Pancreas (tissue), 10 donors: ENCODE measurements around the gene OR10W1. TPM values are rescaled to one million over a fixed set of nuclear protein-coding genes. Genes with fewer than 3 reads are reported as not detected.
A peak's percentile ranks its signal among the peaks of the same experiment; 100 is the strongest.

Experiments
- ATAC-seq, 4 donors: fragments of 200-7000 bp; cut with Tn5 transposase; one replicate each; pipeline versions ENCODE4 v1.8.0 to v1.9.1; 2020; ENCODE audit warnings: mild to moderate bottlenecking in 4 of 4, moderate library complexity in 4 of 4
- DNase-seq, 6 donors: peaks; one replicate each; pipeline ENCODE4 v3.0.0-alpha.2; 2020
- FAIRE-seq: peaks from 2 replicates; lab custom pipeline; 2012; peaks lifted over from hg19 to GRCh38; lab: Jason Lieb, UNC
- H3K27ac ChIP-seq, 4 donors: fragments of 200-600 bp; sonication (generic); 1 replicate in 3 of 4; 2 replicates in 1 of 4; pipeline versions ENCODE4 v1.5.0 to v1.8.0; 2020
- H3K27me3 ChIP-seq, 4 donors: fragments of 200-600 bp; one replicate each; pipeline ENCODE4 v1.8.0; 2021
- H3K36me3 ChIP-seq, 3 donors: fragments of 200-600 bp; sonication (generic) in 1 of 3; one replicate each; pipeline versions ENCODE4 v1.5.0 to v1.8.0; 2020 to 2021
- H3K4me1 ChIP-seq, 3 donors: fragments of 200-600 bp; one replicate each; pipeline ENCODE4 v1.8.0; 2021
- H3K4me3 ChIP-seq, 4 donors: fragments of 200-600 bp; sonication (generic) in 2 of 4; one replicate each; pipeline versions ENCODE4 v1.5.0 to v1.8.0; 2020 to 2021
- H3K9me3 ChIP-seq, 4 donors: fragments of 200-600 bp; one replicate each; pipeline ENCODE4 v1.8.0; 2021
- WGBS, 2 donors: extraction: QIAGEN DNeasy Blood & Tissue Kit; methylation state at CpG; one replicate each; pipeline ENCODE4 v1.1.7; 2013; 5-methylcytosine and 5-hydroxymethylcytosine counted together
- intact Hi-C, 3 donors: fragments of 100-400 bp; cut with DNase I; formaldehyde crosslinking; loops; one replicate each; pipeline versions ENCODE4 v1.11.1 to v1.14.2; 2022
- polyA plus RNA-seq, 2 donors: library from polyadenylated mRNA; stranded (reverse); fragments of 200-250 nt; gene quantifications; one replicate each; pipeline ENCODE4 v1.2.3, GENCODE V29; 2013
- total RNA-seq, 6 donors: library from RNA; stranded (reverse); fragmentation: NEBNext Ultra II Directional in 4 of 6; extraction: Animal tissue kit (Norgen Biotek cat#: 25700) in 4 of 6; gene quantifications; one replicate each; pipeline versions ENCODE4 v1.2.1 to v1.2.4, GENCODE V29; 2021 to 2023
- TF ChIP-seq, protein P1 (sequence below), 4 donors: fragments of 200-600 bp; sonication (generic) in 3 of 4; IDR thresholded peaks; one replicate each; pipeline versions ENCODE4 v1.5.0 to v1.8.0; 2021; ENCODE audit warnings: antibody characterized with exemption in 4 of 4
- donor health status: healthy with polysubstance abuse.
- donor health status: DM: no; HTN: no; CAD: no; lungs with moderate emphysema.
- donor health status: DM: no; HTN: no; CAD: no.
- donor health status: control.
- donor health status: control.
- donor health status: Bipolar disorder and iron deficiency.
- donor health status: DM: yes; HTN: yes; CAD: no.
- donor health status: DM: no; HTN: no; CAD: no.
- donor health status: DM: no; HTN: no; CAD: no.
- donor health status: DM: yes; HTN: yes; CAD: no.

Gene OR10W1
- total and polyA plus RNA-seq, 8 donors: not detected

DNA sequence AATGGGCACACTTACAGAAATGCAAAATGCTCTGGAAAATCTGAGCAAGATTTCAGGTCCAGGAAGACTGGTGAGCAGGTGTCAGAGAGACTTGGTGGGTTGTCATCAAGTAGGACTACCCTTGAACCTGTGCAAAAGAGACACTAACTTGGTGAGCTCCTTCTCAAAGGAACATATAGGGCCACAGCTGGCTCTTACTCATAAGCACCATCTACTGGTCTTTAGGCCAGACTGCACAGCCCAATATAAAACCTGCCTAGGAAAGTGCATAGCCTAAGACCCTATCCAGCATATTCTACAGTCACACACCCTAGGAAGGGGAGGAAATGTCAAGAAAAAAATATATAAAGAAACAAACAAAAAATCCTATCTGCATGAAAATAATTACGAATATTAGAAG is 18.2 kb upstream of the OR10W1 start:
- DNase-seq: no peak
- Histone ChIP-seq H3K27ac (no peak overlapping the region), H3K36me3 (no peaks in the 10 kb centered on the region), H3K4me3 (no peak overlapping the region), H3K27me3 (no peaks in the 10 kb centered on the region), H3K4me1 (no peaks in the 10 kb centered on the region), H3K9me3 (no peaks in the 10 kb centered on the region)
- intact Hi-C loops: no loop called here
- no peak for FAIRE-seq
- 20 to 34% methylated on average over 1 of the region's 1 CpG for WGBS, 2 donors
- ATAC-seq: peak in 3 of 4 donors; percentile 55 to 83 (median 63)
- TF ChIP-seq, protein P1, sequence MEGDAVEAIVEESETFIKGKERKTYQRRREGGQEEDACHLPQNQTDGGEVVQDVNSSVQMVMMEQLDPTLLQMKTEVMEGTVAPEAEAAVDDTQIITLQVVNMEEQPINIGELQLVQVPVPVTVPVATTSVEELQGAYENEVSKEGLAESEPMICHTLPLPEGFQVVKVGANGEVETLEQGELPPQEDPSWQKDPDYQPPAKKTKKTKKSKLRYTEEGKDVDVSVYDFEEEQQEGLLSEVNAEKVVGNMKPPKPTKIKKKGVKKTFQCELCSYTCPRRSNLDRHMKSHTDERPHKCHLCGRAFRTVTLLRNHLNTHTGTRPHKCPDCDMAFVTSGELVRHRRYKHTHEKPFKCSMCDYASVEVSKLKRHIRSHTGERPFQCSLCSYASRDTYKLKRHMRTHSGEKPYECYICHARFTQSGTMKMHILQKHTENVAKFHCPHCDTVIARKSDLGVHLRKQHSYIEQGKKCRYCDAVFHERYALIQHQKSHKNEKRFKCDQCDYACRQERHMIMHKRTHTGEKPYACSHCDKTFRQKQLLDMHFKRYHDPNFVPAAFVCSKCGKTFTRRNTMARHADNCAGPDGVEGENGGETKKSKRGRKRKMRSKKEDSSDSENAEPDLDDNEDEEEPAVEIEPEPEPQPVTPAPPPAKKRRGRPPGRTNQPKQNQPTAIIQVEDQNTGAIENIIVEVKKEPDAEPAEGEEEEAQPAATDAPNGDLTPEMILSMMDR (IDR thresholded peaks at IDR 0.05): peak in 1 of 4 donors; percentile 8

DNA sequence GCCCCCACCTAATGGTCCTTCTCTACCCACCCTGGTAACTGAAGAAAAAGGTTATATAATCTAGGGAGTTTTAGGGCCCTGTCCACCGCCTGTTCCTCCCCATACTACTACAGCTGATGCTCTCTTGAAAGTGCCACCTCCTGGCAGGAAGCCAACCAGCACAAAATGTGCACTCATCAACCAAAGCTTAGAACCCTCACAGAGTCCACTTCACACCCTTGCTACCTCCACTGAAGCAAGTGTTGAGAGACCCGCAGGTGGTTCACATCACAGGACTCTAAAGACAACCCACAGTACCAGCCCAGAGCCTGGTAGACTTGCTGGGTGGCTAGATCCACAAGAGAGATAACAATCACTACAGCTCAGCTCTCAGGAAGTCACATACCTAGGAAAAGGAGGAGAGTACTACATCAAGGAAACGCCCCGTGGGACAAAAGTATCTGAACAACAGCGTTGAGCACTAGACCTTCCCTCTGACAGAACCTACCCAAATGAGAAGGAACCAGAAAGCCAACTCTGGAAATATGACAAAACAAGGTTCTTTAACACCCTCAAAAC is 17.5 kb upstream of the OR10W1 start:
- Histone ChIP-seq H3K4me1 (no peaks in the 10 kb centered on the region), H3K4me3 (no peak overlapping the region), H3K9me3 (no peaks in the 10 kb centered on the region), H3K36me3 (no peaks in the 10 kb centered on the region), H3K27me3 (no peaks in the 10 kb centered on the region), H3K27ac (no peak overlapping the region)
- no peak for FAIRE-seq
- intact Hi-C loops: no loop called here
- ATAC-seq: no peak
- TF ChIP-seq, protein P1 (IDR thresholded peaks at IDR 0.05): no peak
- 69 to 82% methylated on average over 5 of the region's 5 CpGs for WGBS, 2 donors
- DNase-seq: no peak

DNA sequence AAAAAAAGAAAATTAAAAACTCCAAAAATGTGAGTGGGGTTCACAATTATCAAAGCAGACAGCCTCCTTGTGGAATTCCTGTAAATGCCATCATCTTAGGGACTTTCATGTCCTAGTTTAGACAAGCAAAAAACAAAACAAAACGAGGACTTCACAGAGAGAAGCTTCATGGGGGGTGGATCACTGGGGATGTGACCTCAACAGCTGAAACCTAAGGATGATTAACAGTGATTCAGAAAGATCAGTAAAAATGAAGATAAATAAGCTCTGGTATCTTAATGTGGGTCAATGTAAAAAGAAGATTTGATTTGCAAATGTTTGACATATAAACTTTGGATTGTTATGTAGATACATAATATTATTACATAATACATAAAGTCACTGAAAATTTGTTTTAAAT is 8.1 kb upstream of the OR10W1 start:
- DNase-seq (no peak), ATAC-seq (no peak), FAIRE-seq (no peak)
- H3K9me3 ChIP-seq: no peaks in the 10 kb centered on the region
- TF ChIP-seq, protein P1 (IDR thresholded peaks at IDR 0.05): no peak
- no peaks in the 10 kb centered on the region for H3K27me3 ChIP-seq
- H3K4me1 ChIP-seq: no peaks in the 10 kb centered on the region
- 31 to 34% methylated on average over 1 of the region's 1 CpG for WGBS, 2 donors
- no peak overlapping the region for H3K4me3 ChIP-seq
- no peaks in the 10 kb centered on the region for H3K36me3 ChIP-seq
- intact Hi-C loops: no loop called here
- no peak overlapping the region for H3K27ac ChIP-seq

DNA sequence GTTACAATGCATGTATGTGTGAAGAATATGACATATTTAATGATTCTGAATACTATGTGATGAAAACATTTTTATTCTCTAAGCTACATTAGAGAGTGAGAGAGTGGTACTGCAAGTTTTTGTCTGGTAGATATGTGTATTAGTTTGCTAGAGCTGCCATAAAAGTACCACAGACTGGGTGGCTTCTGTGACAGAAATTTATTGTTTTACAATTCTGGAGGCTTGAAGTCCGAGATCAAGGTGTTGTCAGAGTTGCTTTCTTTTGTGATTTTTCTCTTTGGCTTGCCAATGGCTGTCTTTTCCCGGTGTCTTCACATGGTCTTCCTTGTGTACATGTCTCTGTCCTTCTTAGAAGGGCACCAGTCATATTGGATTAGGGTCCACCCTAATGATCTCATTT is 6.9 kb upstream of the OR10W1 start:
- TF ChIP-seq, protein P1 (IDR thresholded peaks at IDR 0.05): no peak
- Histone ChIP-seq H3K27ac (no peak overlapping the region), H3K4me1 (no peaks in the 10 kb centered on the region), H3K4me3 (no peak overlapping the region), H3K36me3 (no peaks in the 10 kb centered on the region), H3K9me3 (no peaks in the 10 kb centered on the region), H3K27me3 (no peaks in the 10 kb centered on the region)
- intact Hi-C loops: no loop called here
- WGBS, 2 donors: 63 to 79% methylated on average over 2 of the region's 2 CpGs
- FAIRE-seq: no peak
- no peak for ATAC-seq
- no peak for DNase-seq

DNA sequence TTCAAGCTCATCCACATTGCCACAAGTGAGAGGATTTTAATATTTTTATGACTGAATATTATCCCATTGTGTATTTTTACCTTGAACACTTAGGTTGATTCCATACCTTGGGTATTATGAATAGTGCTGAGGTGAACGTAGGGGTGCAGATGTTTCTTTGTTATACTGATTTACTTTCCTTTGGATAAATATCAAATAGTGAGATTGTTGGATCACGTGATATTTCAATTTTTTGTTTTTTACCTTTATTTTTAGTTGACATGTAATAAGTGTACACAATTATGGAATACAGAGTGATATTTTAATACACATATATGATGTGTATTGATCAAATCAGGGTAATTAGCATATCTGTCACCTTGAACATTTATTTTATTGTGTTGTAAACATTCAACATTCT is 8.1 kb downstream of the OR10W1 start:
- TF ChIP-seq, protein P1 (IDR thresholded peaks at IDR 0.05): no peak
- Histone ChIP-seq H3K36me3 (no peaks in the 10 kb centered on the region), H3K4me3 (no peak overlapping the region), H3K9me3 (no peaks in the 10 kb centered on the region), H3K27ac (no peak overlapping the region), H3K27me3 (no peaks in the 10 kb centered on the region), H3K4me1 (no peaks in the 10 kb centered on the region)
- intact Hi-C loops: no loop called here
- ATAC-seq (no peak), DNase-seq (no peak), FAIRE-seq (no peak)
- 52 to 64% methylated on average over 2 of the region's 2 CpGs for WGBS, 2 donors
